Ishikawa (cell line): ENCODE data around the gene CCDC78.
A peak's percentile ranks its signal among the peaks of the same experiment; 100 is the strongest.

Source experiments
- CEBPB ChIP-seq: IDR thresholded peaks from 2 replicates; pipeline ENCODE4 v1.6.1; 2012
- CREB1 ChIP-seq: IDR thresholded peaks from 2 replicates; pipeline ENCODE4 v1.6.1; 2012; ENCODE audit warnings: low read depth
- EGR1 ChIP-seq: IDR thresholded peaks from 2 replicates; pipeline ENCODE4 v1.6.1; 2012
- EP300 ChIP-seq: IDR thresholded peaks from 2 replicates; pipeline ENCODE4 v1.6.1; 2012; ENCODE audit warnings: borderline replicate concordance
- FOXM1 ChIP-seq: IDR thresholded peaks from 2 replicates; pipeline ENCODE4 v1.6.1; 2012; ENCODE audit warnings: low read depth, borderline replicate concordance
- MAX ChIP-seq: IDR thresholded peaks from 2 replicates; pipeline ENCODE4 v1.6.1; 2012
- NFIC ChIP-seq: IDR thresholded peaks from 2 replicates; pipeline ENCODE4 v1.6.1; 2012
- RAD21 ChIP-seq: IDR thresholded peaks from 2 replicates; pipeline ENCODE4 v1.6.1; 2012; ENCODE audit warnings: low read depth
- REST ChIP-seq: IDR thresholded peaks from 2 replicates; pipeline ENCODE4 v1.6.1; 2012; ENCODE audit warnings: low read depth, mild to moderate bottlenecking
- TAF1 ChIP-seq: IDR thresholded peaks from 2 replicates; pipeline ENCODE4 v1.6.1; 2012; ENCODE audit warnings: low read depth, mild to moderate bottlenecking
- TCF12 ChIP-seq: IDR thresholded peaks from 2 replicates; pipeline ENCODE4 v1.6.1; 2012; ENCODE audit warnings: low read depth
- TEAD4 ChIP-seq: IDR thresholded peaks from 2 replicates; pipeline ENCODE4 v1.6.1; 2012
- USF1 ChIP-seq: IDR thresholded peaks from 2 replicates; pipeline ENCODE4 v1.6.1; 2012
- YY1 ChIP-seq: IDR thresholded peaks from 2 replicates; pipeline ENCODE4 v1.6.1; 2012; ENCODE audit warnings: low read depth
- ZBTB7A ChIP-seq: IDR thresholded peaks from 2 replicates; pipeline ENCODE4 v1.6.1; 2012; ENCODE audit warnings: low read depth

The CCDC78 gene

GRCh38 chr16:717450-718245 is 8.6 kb downstream of the CCDC78 start:
- no peak for TF ChIP-seq RAD21
- no peak for TF ChIP-seq EGR1
- no peak for TF ChIP-seq YY1
- no peak for TF ChIP-seq USF1
- TF ChIP-seq EP300 = no peak
- TF ChIP-seq ZBTB7A = no peak
- TF ChIP-seq MAX = no peak
- TF ChIP-seq NFIC = no peak

- TF ChIP-seq TAF1 = no peak
- no peak for TF ChIP-seq MAX
- no peak for TF ChIP-seq TEAD4
- no peak for TF ChIP-seq FOXM1
- TF ChIP-seq EGR1 = no peak
- no peak for TF ChIP-seq EP300
- TF ChIP-seq YY1 = no peak
Measured at GRCh38 chr16:716768-717325, 9.4 kb downstream of the CCDC78 start.

- TF ChIP-seq CEBPB (no peak), NFIC (peak; percentile 18; the same call in 1 of the 2 replicates), RAD21 (no peak), EGR1 (no peak), CREB1 (no peak), FOXM1 (no peak), USF1 (no peak), TCF12 (no peak), ZBTB7A (0 out of 2 replicates have a peak, but pooled peaks have one; percentile 31), TEAD4 (no peak)
Measured at GRCh38 chr16:716200-716568, 10.1 kb downstream of the CCDC78 start.

GRCh38 chr16:715477-716199 is 10.6 kb downstream of the CCDC78 start:
- TF ChIP-seq USF1 (no peak), NFIC (peak; percentile 23; the same call in 1 of the 2 replicates), EP300 (no peak)

- no peak for TF ChIP-seq EGR1
- TF ChIP-seq MAX = peak; percentile 90
- TF ChIP-seq CEBPB = no peak
Measured at GRCh38 chr16:714558-715476, 11.4 kb downstream of the CCDC78 start, which contains the start of gene METRN. METRN (plus strand) TSS chr16:715118; CDS start chr16:715290, 172 bp downstream.

GRCh38 chr16:714079-714478 is 12.2 kb downstream of the CCDC78 start:
- TF ChIP-seq EGR1 (no peak), ZBTB7A (no peak), REST (no peak), TCF12 (no peak), TEAD4 (no peak), USF1 (no peak), CEBPB (no peak)
